ENCODE data around the gene FZD10.

GRCh38 chr12:130201037-130201436 is 38.8 kb downstream of the FZD10 start:
- TF ChIP-seq CTCF (IDR thresholded peaks at IDR 0.05), result no peak
- TF ChIP-seq EP300 (IDR thresholded peaks at IDR 0.05), result no peak
- TF ChIP-seq POLR2A (IDR thresholded peaks at IDR 0.05), result no peak

All from tibial nerve (tissue), 4 donors.